Left renal cortex interstitium (tissue), 4 donors: Measurements from ENCODE around the gene IRF5. TPM values are rescaled to one million over a fixed set of nuclear protein-coding genes. Genes with fewer than 3 reads are reported as not detected.
A peak's percentile ranks its signal among the peaks of the same experiment; 100 is the strongest.
"Not testable (repeated sequence)": the region's sequence is repeated elsewhere in the genome, so short reads cannot be mapped to it uniquely, and the experiment has no call there.

Source experiments
- DNase-seq, 4 donors: peaks; one replicate each; pipeline ENCODE4 v3.0.0-alpha.2; 2013; ENCODE audit warnings: low read depth in 4 of 4, low spot score in 2 of 4, missing footprints in 1 of 4
- polyA plus RNA-seq, 4 donors: library from polyadenylated mRNA; unstranded; fragments of 120-200 nt; gene quantifications; one replicate each; pipeline ENCODE4 v1.2.1, GENCODE V29; 2013; ENCODE audit not compliant: insufficient read length in 4 of 4

IRF5 gene
- polyA plus RNA-seq, 4 donors: 8.9 to 14.1 (median 10.8) TPM

DNA sequence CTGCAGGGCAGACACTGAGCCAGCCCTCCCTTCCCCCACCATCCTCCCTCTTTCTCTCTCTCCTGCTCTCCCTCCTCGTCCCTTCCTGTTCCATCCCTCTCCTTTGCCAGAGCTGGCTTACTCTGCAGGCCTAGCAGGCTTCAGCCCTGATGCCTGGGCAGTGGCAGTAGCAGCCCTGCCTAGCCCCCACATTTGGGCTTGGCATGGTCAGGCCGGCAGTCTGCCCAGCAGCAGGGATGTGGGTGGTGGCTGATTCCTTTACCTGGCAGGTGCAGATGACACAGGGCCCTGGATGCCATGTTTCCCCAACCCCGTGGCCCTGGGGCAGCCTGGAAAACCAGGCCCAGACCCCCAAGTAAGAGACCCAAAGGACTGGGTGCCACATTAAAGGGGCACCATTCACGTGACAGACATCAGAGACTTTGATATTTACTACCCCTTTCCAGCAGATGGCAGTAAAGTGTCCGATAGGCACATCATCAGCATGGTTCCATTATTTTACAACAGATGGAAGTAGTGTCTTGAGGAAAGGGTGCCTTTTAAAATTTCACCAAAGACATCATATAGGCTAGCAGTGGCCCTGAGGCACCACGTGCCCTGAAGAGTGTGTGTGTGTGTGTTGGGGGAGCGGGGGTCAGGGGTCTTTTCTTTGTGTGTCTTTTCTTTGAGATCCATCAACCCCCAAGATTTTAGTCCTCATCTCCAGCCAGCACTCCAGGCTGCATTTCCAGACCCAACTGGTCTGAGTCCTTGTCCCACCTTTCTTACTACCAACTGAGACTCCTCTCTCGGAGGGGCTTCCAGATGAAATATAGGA is 33.1 kb upstream of the IRF5 start:
- no peak for DNase-seq

DNA sequence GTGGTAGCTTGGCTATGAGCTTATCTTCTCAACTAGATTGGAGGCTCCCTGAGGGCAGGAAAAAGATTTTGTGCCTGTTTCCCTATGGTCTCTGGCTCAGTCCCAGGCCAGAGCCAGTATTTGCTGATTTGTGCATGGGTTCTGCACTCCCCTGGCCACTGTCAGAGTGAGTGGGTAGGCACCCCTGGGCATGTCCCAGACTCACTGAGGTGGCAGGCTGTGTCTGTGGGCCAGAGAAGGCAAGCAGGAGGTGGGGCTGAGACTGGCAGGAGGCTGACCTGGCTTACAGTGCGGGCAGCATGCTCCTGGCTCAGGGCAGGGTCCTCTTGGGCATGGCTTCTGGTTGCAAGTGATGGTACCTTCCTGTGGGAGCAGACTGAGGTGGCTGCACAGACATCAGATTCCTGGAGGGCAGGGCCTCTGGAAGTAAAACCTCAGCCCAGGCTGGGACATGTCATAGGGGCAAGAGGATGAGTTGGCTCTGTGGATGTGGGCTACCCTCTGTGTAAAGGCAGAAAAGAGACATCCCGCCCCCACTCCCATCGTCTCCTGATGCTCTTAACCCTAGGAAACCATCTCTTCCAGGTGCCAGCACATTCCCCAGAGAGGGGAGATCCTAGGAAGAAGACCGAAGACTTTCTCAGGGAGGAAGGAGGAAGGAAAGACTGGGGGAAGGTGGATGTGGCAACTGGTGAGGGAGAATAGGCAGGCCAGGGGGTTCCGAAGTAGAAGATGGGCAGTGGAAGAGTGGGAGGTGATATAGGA is 31.5 kb upstream of the IRF5 start:
- no peak for DNase-seq

- no peak for DNase-seq
Measured at GRCh38 chr7:128906766-128907559, 30.8 kb upstream of the IRF5 start.

GRCh38 chr7:128908750-128909624 is 28.7 kb upstream of the IRF5 start:
- DNase-seq: no peak

DNA sequence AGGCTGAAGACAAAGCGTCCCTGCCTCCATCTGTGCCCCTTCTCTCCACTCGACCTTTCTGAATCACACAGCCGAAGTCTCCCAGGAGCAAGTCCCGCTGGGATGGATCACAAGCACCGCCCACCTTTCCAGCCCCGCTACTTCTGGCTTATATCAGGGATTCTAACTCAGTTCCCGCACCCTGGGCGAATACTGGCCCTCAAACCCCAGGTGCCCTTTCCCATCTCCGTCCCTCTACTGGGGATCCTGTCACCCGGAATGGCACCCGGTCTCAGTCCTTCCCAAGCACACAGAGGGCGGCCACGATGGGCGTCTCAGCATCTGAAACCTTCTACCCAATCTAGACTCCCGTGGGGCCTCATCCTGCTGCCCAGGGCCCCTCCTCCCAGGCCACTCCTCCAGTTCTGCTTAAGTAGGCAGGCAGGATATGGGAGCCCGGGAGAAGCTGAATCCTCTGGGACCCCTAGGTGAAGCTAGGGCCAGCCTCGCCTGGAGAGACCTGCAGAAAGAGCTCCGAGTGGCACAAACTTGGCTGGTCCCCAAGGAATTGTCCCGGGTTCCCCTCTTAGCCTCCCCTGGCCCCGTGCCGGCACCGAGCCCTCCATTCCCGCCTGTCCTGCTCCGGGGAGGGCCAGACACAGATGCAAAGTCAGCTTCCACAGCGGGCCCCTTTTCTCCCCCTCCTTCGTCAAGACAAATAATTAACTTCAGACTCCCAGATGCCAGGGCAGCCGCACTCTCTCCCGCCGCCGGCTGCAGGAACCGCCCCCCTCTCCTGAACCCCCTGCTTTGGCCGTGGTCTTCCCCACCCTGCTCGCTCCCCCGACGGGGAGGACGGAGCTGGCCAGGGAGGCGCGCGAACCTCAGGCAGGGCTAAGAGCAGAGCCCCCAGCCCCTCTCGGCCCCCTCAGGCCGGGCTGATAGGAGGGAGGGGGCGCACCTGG is 27.8 kb upstream of the IRF5 start:
- peak in 2 of 4 donors; percentile 61 to 67 for DNase-seq

DNA sequence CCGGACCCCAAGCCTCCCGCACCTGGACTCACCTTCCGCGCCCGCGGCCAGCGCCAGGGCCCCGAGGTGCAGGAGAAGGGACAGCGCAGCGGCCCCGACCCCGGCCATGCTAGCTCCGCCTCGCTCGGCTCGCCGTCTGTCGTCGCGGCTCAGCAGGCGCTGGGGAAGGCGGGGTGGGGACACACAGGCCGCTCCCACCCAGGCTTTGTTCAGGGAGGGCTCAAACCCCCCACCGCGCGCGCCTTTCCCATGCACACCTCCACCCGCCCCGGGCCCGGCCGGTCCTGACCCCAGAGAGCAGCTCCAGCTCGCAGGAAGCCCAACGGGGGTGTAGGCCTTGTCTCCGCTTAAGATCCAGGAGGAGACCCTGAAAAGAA is 27.2 kb upstream of the IRF5 start, which contains the start of gene KCP:
KCP (minus strand) TSS at position 141 of the 377 bp plus-strand sequence; CDS start at position 108, 33 bp downstream.
- DNase-seq: no peak

GRCh38 chr7:128911423-128912031 is 26.2 kb upstream of the IRF5 start:
- DNase-seq: peak in 2 of 4 donors; percentile 49 to 67

GRCh38 chr7:128912281-128912680 is 25.4 kb upstream of the IRF5 start:
- DNase-seq: no peak

GRCh38 chr7:128912709-128913495 is 24.8 kb upstream of the IRF5 start:
- DNase-seq: not testable (repeated sequence)

DNA sequence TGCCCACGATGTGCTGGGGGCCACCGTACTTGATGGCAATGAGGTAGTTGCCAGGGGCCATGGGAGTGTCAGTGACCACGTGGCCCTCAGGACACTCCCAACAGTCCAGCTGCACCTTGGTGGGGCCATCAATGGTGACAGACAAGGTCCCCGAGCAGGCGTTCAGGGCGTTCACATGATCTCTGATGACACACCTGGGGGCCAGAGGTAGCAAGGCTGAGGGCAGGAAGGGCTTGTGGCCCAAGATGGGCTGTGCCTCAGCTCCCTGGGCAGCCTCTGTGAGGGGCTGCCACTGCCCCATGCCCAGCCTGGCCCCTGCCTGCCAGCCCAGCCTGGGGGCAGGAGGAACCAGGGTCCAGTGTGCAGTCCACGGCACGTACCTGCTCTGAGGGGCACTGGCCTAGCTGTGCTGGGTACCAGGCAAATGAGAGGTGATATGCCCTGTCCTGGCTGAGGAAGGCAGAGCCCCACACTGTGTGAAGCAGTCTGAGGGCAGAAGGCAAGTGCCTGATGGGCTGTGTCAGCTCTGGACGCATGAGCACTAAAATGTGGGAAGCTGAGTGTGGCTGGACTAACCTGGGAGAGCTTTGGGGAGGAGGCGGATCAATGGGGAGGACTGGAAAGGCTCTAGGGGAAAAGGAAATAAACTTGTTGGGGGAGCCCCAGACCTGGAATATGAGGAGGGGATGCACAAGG is 23.7 kb upstream of the IRF5 start:
- DNase-seq: no peak

DNA sequence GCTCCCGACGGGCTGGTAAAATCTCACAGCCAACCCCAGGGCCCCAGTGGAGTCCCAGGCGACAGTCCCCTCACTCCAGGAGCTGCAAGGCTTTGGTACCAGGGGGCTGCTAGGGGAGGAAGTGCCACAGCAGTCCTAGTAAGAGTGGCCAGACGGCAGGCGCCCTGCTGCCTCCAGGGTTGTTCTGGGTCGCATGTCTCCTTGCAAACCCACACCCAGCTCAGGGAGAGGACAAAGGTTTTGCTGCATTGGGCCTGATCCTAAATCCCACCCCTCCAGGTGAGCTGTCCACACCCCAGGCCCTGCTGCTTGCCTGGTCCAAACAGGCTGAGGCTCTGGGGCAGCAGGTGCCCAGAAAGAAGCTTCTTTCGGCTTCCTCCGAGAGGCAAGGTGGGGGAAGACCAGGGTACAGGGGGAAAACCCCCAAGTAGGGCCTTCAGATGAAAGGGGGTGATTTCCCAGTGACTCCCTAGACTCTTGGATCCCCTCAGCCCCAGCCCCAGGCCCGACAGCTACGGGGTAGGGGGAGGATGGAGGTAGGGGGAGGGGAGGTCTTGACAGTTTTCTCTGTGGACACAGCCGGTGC is 23.1 kb upstream of the IRF5 start:
- no peak for DNase-seq

- DNase-seq: no peak
Measured at GRCh38 chr7:128915271-128915819, 22.4 kb upstream of the IRF5 start.

- DNase-seq: no peak
Measured at GRCh38 chr7:128915841-128916642, 21.7 kb upstream of the IRF5 start.

DNA sequence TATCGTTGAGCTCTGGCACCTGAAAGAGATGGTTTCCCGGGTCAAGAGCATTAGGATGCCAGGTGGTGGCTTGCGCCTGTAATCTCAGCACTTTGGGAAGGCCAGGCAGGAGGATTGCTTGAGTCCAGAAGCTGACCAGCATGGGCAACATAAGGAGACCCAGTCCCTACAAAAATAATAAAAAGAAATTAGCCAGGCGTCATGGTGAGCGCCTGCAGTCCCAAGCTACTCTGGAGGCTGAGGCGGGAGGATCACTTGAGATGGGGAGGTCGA is 21.1 kb upstream of the IRF5 start:
- no peak for DNase-seq

- no peak for DNase-seq
Measured at GRCh38 chr7:128917122-128917521, 20.6 kb upstream of the IRF5 start.
